Right lobe of liver (tissue), 4 donors: ENCODE measurements around the gene SNX3.

Experiments
- POLR2A ChIP-seq: fragments of 450-650 bp; IDR thresholded peaks from one replicate; pipeline ENCODE4 v1.6.1; 2017; ENCODE audit warnings: antibody characterized with exemption, mild to moderate bottlenecking
- TF ChIP-seq, protein P1 (sequence below), 4 donors: fragments of 200-600 bp in 3 of 4; fragments of 450-650 bp in 1 of 4; IDR thresholded peaks; one replicate each; pipeline versions ENCODE4 v1.5.1 to v1.8.0; 2016 to 2022; ENCODE audit warnings: antibody characterized with exemption in 4 of 4, mild to moderate bottlenecking in 2 of 4
- donor health status: DM: no; HTN: no; CAD: no.
- donor health status: DM: no; HTN: no; CAD: no.
- donor health status: DM: no; HTN: yes; CAD: no.

- TF ChIP-seq, protein P1, sequence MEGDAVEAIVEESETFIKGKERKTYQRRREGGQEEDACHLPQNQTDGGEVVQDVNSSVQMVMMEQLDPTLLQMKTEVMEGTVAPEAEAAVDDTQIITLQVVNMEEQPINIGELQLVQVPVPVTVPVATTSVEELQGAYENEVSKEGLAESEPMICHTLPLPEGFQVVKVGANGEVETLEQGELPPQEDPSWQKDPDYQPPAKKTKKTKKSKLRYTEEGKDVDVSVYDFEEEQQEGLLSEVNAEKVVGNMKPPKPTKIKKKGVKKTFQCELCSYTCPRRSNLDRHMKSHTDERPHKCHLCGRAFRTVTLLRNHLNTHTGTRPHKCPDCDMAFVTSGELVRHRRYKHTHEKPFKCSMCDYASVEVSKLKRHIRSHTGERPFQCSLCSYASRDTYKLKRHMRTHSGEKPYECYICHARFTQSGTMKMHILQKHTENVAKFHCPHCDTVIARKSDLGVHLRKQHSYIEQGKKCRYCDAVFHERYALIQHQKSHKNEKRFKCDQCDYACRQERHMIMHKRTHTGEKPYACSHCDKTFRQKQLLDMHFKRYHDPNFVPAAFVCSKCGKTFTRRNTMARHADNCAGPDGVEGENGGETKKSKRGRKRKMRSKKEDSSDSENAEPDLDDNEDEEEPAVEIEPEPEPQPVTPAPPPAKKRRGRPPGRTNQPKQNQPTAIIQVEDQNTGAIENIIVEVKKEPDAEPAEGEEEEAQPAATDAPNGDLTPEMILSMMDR (IDR thresholded peaks at IDR 0.05) = no peak
- TF ChIP-seq POLR2A = no peak
Observed at GRCh38 chr6:108295676-108296075, 34.8 kb upstream of the SNX3 start.
